Esophagus muscularis mucosa (tissue), 3 donors: ENCODE results near the gene IL6.

ENCODE experiments used
- CTCF ChIP-seq, 3 experiments: fragments of 200-600 bp in 2 of 3; fragments of 450-650 bp in 1 of 3; sonication (generic) in 2 of 3; IDR thresholded peaks; one replicate each; pipeline ENCODE4 v1.5.1; 2017 to 2019; ENCODE audit warnings: antibody characterized with exemption in 3 of 3, mild to moderate bottlenecking in 2 of 3, moderate library complexity in 1 of 3
- POLR2AphosphoS5 ChIP-seq, 2 donors: sonication (generic); formaldehyde crosslinking; IDR thresholded peaks; one replicate each; pipeline ENCODE4 v1.6.1; 2017; ENCODE audit warnings: antibody characterized with exemption in 2 of 2

GRCh38 chr7:22709857-22710256 lies 17.1 kb upstream of the IL6 start:
- TF ChIP-seq CTCF (IDR thresholded peaks at IDR 0.05): no peak
- TF ChIP-seq POLR2AphosphoS5 (IDR thresholded peaks at IDR 0.05): no peak
